GM19463 (cell line): Measurements from ENCODE around the gene RIT2.

ENCODE experiments used
- ATAC-seq: cut with Tn5 transposase; IDR thresholded peaks from one replicate; pipeline ENCODE4 v1.9.1; 2021; ENCODE audit warnings: mild to moderate bottlenecking, moderate library complexity; ENCODE audit not compliant: unreplicated experiment

The RIT2 gene

GRCh38 chr18:42937436-42937835, 178.0 kb downstream of the RIT2 start:
- ATAC-seq: no peak

- ATAC-seq: peak; percentile 67
Observed at GRCh38 chr18:42936289-42936688, 179.2 kb downstream of the RIT2 start.

GRCh38 chr18:42931491-42931890, 184.0 kb downstream of the RIT2 start:
- ATAC-seq: no peak

GRCh38 chr18:42929857-42930256, 185.6 kb downstream of the RIT2 start:
- ATAC-seq: no peak

- no peak for ATAC-seq
Observed at GRCh38 chr18:42929181-42929580, 186.3 kb downstream of the RIT2 start.

GRCh38 chr18:42925036-42925435, 190.4 kb downstream of the RIT2 start:
- ATAC-seq: no peak

GRCh38 chr18:42922363-42922762, 193.1 kb downstream of the RIT2 start:
- no peak for ATAC-seq

- ATAC-seq: no peak
Observed at GRCh38 chr18:42921226-42921737, 194.2 kb downstream of the RIT2 start.

DNA sequence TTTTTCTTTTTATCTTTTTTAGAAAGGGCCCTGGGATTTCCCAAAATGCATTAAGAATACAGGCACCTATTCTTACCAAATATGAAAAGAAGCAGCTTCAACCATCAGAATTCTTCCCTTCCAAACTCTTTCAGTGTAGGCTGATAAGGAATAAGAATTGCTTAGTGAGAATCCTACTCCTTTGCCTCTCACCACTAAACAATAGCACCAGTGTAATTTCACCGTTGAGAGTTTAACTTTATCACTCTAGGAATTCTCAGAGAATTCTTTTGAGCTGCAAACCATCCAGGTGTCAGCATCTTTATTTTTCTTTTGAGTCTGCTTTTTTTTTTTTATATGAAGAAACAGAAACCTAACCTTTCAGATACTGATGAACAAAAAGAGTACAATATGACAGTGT, 194.9 kb downstream of the RIT2 start:
- ATAC-seq: no peak

- no peak for ATAC-seq
Observed at GRCh38 chr18:42915299-42915698, 200.2 kb downstream of the RIT2 start.

GRCh38 chr18:42914476-42914875, 201.0 kb downstream of the RIT2 start:
- no peak for ATAC-seq

GRCh38 chr18:42909095-42909494, 206.4 kb downstream of the RIT2 start:
- ATAC-seq: no peak

DNA sequence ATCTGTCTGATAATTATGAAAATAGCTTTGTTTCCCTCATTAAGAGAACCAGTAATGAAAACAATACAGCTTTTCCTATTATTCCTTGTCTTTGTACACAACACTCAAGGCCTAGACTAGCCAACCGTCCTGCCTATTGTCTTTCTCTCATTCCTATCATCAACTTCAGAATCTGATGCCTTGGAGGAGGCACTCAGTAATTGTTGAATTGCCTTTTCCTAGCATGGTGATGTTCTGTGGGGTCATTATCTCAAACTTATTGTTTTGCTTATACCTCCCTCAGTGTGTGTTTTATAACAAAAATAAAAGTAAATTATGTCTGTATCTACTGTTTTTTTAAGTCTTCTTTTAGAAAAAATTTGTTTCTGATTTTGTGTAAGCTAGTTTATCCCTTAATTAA, 208.7 kb downstream of the RIT2 start:
- ATAC-seq: no peak

- ATAC-seq: no peak
Observed at GRCh38 chr18:42901161-42901560, 214.3 kb downstream of the RIT2 start.

DNA sequence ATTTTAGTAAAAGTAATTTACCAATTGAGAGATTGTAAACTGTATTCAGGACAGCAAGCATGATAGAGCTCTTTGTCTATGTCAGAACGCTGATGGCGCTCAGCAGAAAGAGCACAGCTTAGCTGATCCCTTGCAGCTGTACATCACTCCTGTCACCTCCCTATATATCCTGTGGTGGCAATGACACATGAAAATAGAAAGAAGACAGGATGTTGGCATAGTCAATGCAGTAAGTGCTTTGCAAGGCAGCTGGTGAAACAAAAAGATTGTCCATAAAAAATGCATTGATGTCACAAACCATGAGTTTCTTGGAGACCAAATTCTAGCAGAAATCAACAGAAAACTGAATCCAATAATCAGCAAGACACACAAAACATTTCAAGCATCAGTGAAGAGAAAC, 221.5 kb downstream of the RIT2 start:
- no peak for ATAC-seq

GRCh38 chr18:42892181-42892580, 223.3 kb downstream of the RIT2 start:
- no peak for ATAC-seq

GRCh38 chr18:42891705-42892104, 223.8 kb downstream of the RIT2 start:
- ATAC-seq: no peak

- no peak for ATAC-seq
Observed at GRCh38 chr18:42883169-42883568, 232.3 kb downstream of the RIT2 start.

- ATAC-seq: no peak
Observed at GRCh38 chr18:42882122-42882521, 233.4 kb downstream of the RIT2 start.

- ATAC-seq: no peak
Observed at GRCh38 chr18:42872838-42873237, 242.6 kb downstream of the RIT2 start.

- ATAC-seq: no peak
Observed at GRCh38 chr18:42864876-42865275, 250.6 kb downstream of the RIT2 start.

- ATAC-seq: no peak
Observed at GRCh38 chr18:42861271-42861670, 254.2 kb downstream of the RIT2 start.

DNA sequence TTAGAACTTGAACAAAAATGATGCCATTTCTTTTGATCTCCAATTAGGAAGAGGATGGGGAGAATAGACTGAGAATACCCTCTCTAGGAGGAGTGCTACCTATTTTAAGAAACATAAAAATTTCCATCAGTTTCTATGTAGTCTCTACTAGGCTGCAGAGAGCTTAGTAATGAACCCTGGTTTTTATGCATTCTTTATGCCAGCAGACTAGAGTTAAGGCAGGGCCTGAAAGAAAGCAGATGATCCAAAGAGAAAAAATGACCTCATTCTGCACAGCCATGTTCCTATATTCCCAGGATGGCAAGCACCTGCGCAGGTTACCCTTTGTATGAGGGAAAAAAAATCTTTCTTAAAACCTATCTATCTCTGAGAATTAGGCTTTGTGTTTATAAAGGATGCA, 254.9 kb downstream of the RIT2 start:
- ATAC-seq: no peak

GRCh38 chr18:42860011-42860410, 255.5 kb downstream of the RIT2 start:
- no peak for ATAC-seq
